CD8-positive, alpha-beta memory T cell (primary cell): ENCODE measurements around the gene PAFAH1B1. TPM values are rescaled to one million over a fixed set of nuclear protein-coding genes. Genes with fewer than 3 reads are reported as not detected.

ENCODE experiments used
- CTCF ChIA-PET: fragments of 350-600 bp; sonication (Branson Sonifier 250); formaldehyde crosslinking; loops from one replicate; lab custom pipeline; 2021; ENCODE audit warnings: antibody characterized with exemption; lab: Charles Lee
- POLR2A ChIA-PET: fragments of 350-600 bp; sonication (Branson Sonifier 250); formaldehyde crosslinking; loops from one replicate; lab custom pipeline; 2021; ENCODE audit warnings: antibody characterized with exemption; lab: Charles Lee
- DNase-seq, 5 donors: peaks; one replicate each; pipeline versions ENCODE4 v3.0.0 to v3.0.0-alpha.2; 2020 to 2022; ENCODE audit warnings: mixed read lengths in 1 of 5
- H3K27ac ChIP-seq: one replicate; pipeline ENCODE4 v1.7.0; 2013; ENCODE audit warnings: low read depth, mild to moderate bottlenecking, low read length, moderate library complexity
- H3K27me3 ChIP-seq: 2 replicates; pipeline ENCODE4 v1.7.0; 2013; ENCODE audit warnings: low read length, mild to moderate bottlenecking; ENCODE audit not compliant: insufficient read depth, poor library complexity, severe bottlenecking
- H3K36me3 ChIP-seq: 2 replicates; pipeline ENCODE4 v1.7.0; 2013; ENCODE audit warnings: mild to moderate bottlenecking, low read length, moderate library complexity; ENCODE audit not compliant: insufficient read depth
- H3K4me1 ChIP-seq: 2 replicates; pipeline ENCODE4 v1.7.0; 2013; ENCODE audit warnings: mild to moderate bottlenecking, low read length, moderate library complexity; ENCODE audit not compliant: insufficient read depth
- H3K4me3 ChIP-seq: 2 replicates; pipeline ENCODE4 v1.7.0; 2013; ENCODE audit warnings: mild to moderate bottlenecking, low read length
- H3K9me3 ChIP-seq: 2 replicates; pipeline ENCODE4 v1.7.0; 2013; ENCODE audit warnings: mild to moderate bottlenecking, low read length
- H3K27ac Mint-ChIP-seq, 8 donors: one replicate each; pipeline ENCODE4 v1.8.0; 2020 to 2021; ENCODE audit warnings: mixed read lengths in 8 of 8, mild to moderate bottlenecking in 6 of 8, inconsistent platforms in 3 of 8, moderate library complexity in 3 of 8
- H3K27me3 Mint-ChIP-seq, 2 donors: one replicate each; pipeline ENCODE4 v1.8.0; 2020 to 2021; ENCODE audit warnings: mixed read lengths in 2 of 2, mild to moderate bottlenecking in 1 of 2, moderate library complexity in 1 of 2
- H3K36me3 Mint-ChIP-seq, 3 donors: one replicate each; pipeline ENCODE4 v1.8.0; 2020 to 2021; ENCODE audit warnings: mixed read lengths in 3 of 3, inconsistent platforms in 1 of 3, mild to moderate bottlenecking in 1 of 3
- H3K4me1 Mint-ChIP-seq, 3 donors: one replicate each; pipeline ENCODE4 v1.8.0; 2020 to 2021; ENCODE audit warnings: mixed read lengths in 3 of 3, inconsistent platforms in 1 of 3, mild to moderate bottlenecking in 1 of 3
- H3K4me3 Mint-ChIP-seq, 7 donors: one replicate each; pipeline ENCODE4 v1.8.0; 2020 to 2021; ENCODE audit warnings: mixed read lengths in 7 of 7, mild to moderate bottlenecking in 6 of 7, moderate library complexity in 4 of 7, inconsistent platforms in 2 of 7
- H3K9me3 Mint-ChIP-seq, 5 donors: one replicate each; pipeline ENCODE4 v1.8.0; 2020 to 2022; ENCODE audit warnings: mixed read lengths in 5 of 5, mild to moderate bottlenecking in 3 of 5, moderate library complexity in 2 of 5, inconsistent platforms in 1 of 5
- polyA plus RNA-seq: library from polyadenylated mRNA; unstranded; fragments of 300-500 nt; fragmentation: Illumina TruSeq; gene quantifications from one replicate; pipeline ENCODE4 v1.2.3, GENCODE V29; 2021
- total RNA-seq, 2 experiments: library from RNA; stranded (reverse); gene quantifications; one replicate each; pipeline ENCODE4 v1.2.3, GENCODE V29; 2021

PAFAH1B1 gene
- total and polyA plus RNA-seq, 3 experiments from 2014 or later = 13.2 to 168 (median 159) TPM

DNA sequence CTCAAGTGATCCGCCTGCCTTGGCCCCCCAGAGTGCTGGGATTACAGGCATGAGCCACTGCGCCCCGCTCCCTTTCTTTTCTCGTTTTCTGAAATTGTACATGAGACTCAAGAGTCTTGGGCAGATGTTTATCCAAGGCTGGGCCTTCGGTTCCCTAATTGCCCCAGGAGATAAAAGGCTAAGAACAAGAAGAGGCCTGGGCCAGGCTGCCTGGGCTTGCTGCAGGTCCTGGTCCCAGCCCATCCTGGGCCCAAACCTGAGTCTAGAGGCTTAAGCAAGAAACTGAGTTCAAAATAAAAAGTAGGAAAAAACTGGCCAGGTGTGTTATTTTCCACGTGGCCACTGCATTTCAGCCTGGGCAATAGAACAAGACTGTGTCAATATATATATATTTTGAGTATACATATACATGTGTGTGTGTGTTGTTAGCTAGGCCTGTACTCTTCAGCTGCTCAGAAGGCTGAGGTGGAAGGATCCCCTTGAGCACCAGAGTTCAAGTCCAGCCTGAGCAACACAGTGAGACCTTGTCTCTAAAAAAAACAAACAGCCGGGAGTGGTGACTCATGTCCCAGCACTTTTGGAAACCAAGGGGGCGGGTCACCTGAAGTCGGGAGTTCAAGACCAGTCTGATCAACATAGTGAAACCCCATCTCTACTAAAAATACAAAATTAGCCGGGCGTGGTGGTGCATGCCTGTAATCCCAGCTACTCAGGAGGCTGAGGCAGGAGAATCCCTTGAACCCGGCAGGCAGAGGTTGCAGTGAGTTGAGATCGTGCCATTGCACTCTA, 124.9 kb downstream of the PAFAH1B1 start:
- H3K4me1 ChIP-seq = no peaks in the 10 kb centered on the region
- CTCF ChIA-PET = no interaction called here
- DNase-seq = no peak
- Mint-ChIP-seq H3K4me1 (no peaks in the 10 kb centered on the region), H3K36me3 (no peaks in the 10 kb centered on the region), H3K27ac (no peak overlapping the region), H3K27me3 (peaks cover under 1 to 5% of the 10 kb centered on the region in 2 donors), H3K4me3 (no peak overlapping the region), H3K9me3 (peaks cover 0 to 2% (median 0%) of the 10 kb centered on the region in 5 donors)
- no peaks in the 10 kb centered on the region for H3K36me3 ChIP-seq
- no peak overlapping the region for H3K4me3 ChIP-seq
- H3K9me3 ChIP-seq = no peaks in the 10 kb centered on the region
- POLR2A ChIA-PET = no interaction called here
- H3K27me3 ChIP-seq = no peaks in the 10 kb centered on the region
- H3K27ac ChIP-seq = no peak overlapping the region

DNA sequence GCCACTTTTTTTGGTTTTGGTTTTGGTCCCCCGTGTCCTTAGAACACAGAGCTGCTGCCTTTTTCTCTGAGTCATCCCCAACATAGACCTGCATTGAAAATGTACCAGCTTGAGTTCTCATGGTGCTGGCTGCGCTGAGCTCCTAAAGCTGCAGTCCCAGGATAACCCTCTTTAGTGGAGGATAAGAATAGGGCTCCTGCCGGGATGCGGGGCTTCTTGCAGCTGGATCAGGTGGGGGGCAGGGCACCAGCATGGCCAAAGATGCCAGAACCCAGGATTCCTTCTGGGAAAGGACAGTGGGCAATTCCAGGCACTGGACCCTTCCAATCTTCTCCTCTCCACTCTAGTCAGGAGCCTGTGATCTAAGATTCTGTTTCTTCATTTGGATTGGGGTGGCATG, 126.4 kb downstream of the PAFAH1B1 start:
- CTCF ChIA-PET = no interaction called here
- no peak overlapping the region for H3K27ac Mint-ChIP-seq
- Histone ChIP-seq H3K4me1 (no peaks in the 10 kb centered on the region), H3K36me3 (no peaks in the 10 kb centered on the region), H3K9me3 (no peaks in the 10 kb centered on the region), H3K27ac (no peak overlapping the region), H3K27me3 (no peaks in the 10 kb centered on the region), H3K4me3 (no peak overlapping the region)
- peaks cover 3 to 9% of the 10 kb centered on the region in 2 donors for H3K27me3 Mint-ChIP-seq
- H3K9me3 Mint-ChIP-seq = peaks cover 0 to 2% (median 0%) of the 10 kb centered on the region in 5 donors
- no peaks in the 10 kb centered on the region for H3K4me1 Mint-ChIP-seq
- POLR2A ChIA-PET = no interaction called here
- H3K4me3 Mint-ChIP-seq = no peak overlapping the region
- no peak for DNase-seq
- no peaks in the 10 kb centered on the region for H3K36me3 Mint-ChIP-seq

DNA sequence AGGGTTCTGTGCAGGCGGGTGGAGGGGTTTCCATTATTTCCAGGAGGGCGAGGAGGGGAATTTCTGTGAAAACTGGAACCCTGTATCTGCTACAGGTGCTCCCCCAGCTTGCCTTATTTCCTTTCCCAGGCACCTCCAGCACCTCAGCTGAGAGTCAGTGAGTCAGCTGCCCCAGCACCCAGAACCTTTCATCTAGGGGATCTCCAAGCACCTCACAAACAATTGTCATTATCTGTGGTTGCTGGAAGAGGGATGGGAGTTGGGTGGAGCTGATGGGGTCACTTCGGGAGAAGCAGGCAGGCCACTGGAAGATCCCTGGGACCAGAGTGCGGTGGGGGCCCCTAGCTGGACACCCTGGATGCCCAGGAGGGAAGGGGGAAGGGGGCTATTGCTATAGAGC, 128.1 kb downstream of the PAFAH1B1 start:
- POLR2A ChIA-PET = no interaction called here

DNA sequence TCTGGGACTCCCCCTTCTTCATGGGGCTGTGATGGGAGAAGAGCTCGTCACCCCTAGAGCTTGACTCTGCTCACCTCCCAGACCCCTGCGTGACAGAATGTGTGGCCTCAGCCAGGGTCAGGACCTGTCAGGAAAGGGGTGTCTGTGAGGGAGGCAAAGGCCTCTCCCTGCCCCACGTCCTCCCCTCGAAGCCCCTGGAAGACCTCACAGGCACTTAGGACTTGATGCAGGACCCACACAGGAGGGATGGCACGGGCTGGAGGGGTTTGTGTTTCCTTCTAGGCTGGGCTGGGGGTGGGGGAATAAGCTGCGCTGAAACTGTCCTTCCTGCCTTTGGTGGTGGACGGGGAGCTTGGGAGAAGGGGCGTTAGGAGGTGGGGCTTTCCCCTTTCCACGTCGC, 129.2 kb downstream of the PAFAH1B1 start:
- Histone ChIP-seq H3K36me3 (no peaks in the 10 kb centered on the region), H3K4me1 (no peaks in the 10 kb centered on the region), H3K4me3 (no peak overlapping the region), H3K9me3 (no peaks in the 10 kb centered on the region), H3K27ac (no peak overlapping the region), H3K27me3 (peaks cover 4% of the 10 kb centered on the region)
- Mint-ChIP-seq H3K27ac (no peak overlapping the region), H3K4me3 (no peak overlapping the region), H3K27me3 (peaks cover 16 to 28% of the 10 kb centered on the region in 2 donors), H3K4me1 (peaks cover 4 to 7% (median 6%) of the 10 kb centered on the region in 3 donors), H3K9me3 (peaks cover 0 to 2% (median 0%) of the 10 kb centered on the region in 5 donors), H3K36me3 (peaks cover 0 to 4% (median 0%) of the 10 kb centered on the region in 3 donors)
- no peak for DNase-seq
- CTCF ChIA-PET = no interaction called here
- POLR2A ChIA-PET = no interaction called here

More for the DNA sequence above, 128.1 kb downstream of the PAFAH1B1 start:
- H3K4me3 Mint-ChIP-seq = no peak overlapping the region
- H3K4me1 Mint-ChIP-seq = peaks cover 4 to 7% (median 6%) of the 10 kb centered on the region in 3 donors
- Histone ChIP-seq H3K4me1 (no peaks in the 10 kb centered on the region), H3K27me3 (no peaks in the 10 kb centered on the region), H3K9me3 (no peaks in the 10 kb centered on the region), H3K36me3 (no peaks in the 10 kb centered on the region), H3K27ac (no peak overlapping the region), H3K4me3 (no peak overlapping the region)
- H3K36me3 Mint-ChIP-seq = peaks cover 0 to 4% (median 0%) of the 10 kb centered on the region in 3 donors
- no peak for DNase-seq
- CTCF ChIA-PET = no interaction called here
- H3K27ac Mint-ChIP-seq = no peak overlapping the region
- H3K27me3 Mint-ChIP-seq = peaks cover 10 to 19% of the 10 kb centered on the region in 2 donors
- peaks cover 0 to 2% (median 0%) of the 10 kb centered on the region in 5 donors for H3K9me3 Mint-ChIP-seq

DNA sequence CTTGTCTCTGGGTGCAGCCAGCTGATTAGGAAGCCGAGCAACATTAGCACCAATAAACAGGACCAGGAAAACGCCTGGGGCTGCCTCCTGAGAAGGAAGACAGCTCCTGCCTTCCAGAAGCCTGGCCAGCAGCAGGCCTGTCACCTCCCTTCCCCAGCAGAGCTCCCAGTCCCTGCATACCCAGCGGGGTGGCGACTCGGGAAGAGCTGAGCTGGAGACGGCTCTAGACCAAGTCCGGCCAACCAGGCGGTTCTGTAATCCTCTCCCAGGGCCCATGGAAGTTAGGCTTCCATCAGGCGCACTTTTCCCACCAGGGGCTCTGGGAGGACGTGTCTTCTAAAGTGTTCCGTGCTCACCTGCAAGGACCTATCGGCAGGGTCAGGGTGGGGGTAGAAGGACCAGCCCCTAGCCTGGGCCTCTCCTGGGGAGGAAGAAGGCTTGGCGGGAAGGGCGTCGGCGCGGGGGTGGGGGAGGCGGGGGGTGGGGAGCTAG, 130.1 kb downstream of the PAFAH1B1 start:
- H3K36me3 ChIP-seq = no peaks in the 10 kb centered on the region
- peaks cover 0 to 2% (median 0%) of the 10 kb centered on the region in 5 donors for H3K9me3 Mint-ChIP-seq
- peaks cover 4 to 7% (median 6%) of the 10 kb centered on the region in 3 donors for H3K4me1 Mint-ChIP-seq
- H3K9me3 ChIP-seq = no peaks in the 10 kb centered on the region
- H3K27ac Mint-ChIP-seq = no peak overlapping the region
- peaks cover 17 to 29% of the 10 kb centered on the region in 2 donors for H3K27me3 Mint-ChIP-seq
- peaks cover 4% of the 10 kb centered on the region for H3K27me3 ChIP-seq
- no peak overlapping the region for H3K27ac ChIP-seq
- peaks cover 0 to 4% (median 0%) of the 10 kb centered on the region in 3 donors for H3K36me3 Mint-ChIP-seq
- ChIA-PET CTCF (no interaction called here), POLR2A (no interaction called here)
- H3K4me3 Mint-ChIP-seq = peak overlapping the region in 5 of 7 donors; percentile 2 to 80 (median 37)
- H3K4me1 ChIP-seq = no peaks in the 10 kb centered on the region
- no peak overlapping the region for H3K4me3 ChIP-seq
- DNase-seq = no peak

DNA sequence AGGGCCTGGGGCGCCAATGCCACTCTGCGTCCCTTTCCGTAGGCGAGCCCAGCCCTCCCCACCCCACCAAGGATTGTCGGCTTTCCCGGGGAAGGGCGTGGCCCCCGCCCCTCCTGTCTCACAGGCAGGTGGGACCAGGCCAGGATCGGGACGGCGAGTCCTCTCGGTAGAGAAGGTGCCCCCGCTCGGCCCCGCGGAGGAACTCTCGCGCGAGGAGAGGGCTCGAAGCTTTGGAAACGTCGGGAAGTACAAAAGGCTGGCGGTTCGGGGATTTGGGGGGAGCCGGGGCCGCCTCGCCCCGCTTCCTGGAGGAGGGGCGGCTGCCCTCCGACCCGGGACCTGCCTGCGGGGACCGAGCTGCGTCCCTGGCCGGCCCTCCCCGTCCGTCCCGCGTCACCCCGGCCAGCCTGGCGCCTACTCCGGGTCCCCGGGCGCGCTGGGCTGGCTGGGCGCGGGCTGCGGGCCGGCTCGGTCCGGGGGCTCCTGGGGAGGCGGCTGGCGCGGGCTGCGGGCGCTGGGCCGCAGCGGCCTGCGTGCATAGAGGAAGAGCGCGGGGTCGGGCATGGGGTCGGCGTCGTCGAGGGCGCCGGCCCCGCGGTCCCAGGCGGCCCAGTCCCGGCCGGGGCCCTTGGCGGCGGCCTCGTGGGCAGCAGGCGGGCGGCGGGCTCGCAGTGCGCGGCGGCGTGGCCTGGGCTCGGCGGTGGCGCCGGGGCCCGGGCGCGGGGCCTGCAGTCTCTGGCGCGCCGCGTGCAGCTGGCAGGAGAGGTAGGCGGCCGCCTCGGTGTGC, 130.7 kb downstream of the PAFAH1B1 start:
- H3K36me3 Mint-ChIP-seq = peaks cover 0 to 4% (median 0%) of the 10 kb centered on the region in 3 donors
- peaks cover 0 to 2% (median 0%) of the 10 kb centered on the region in 5 donors for H3K9me3 Mint-ChIP-seq
- peak in 1 of 5 donors; percentile 15 for DNase-seq
- H3K4me3 Mint-ChIP-seq = peak overlapping the region in 3 of 7 donors; percentile 19 to 41 (median 34)
- Histone ChIP-seq H3K4me3 (no peak overlapping the region), H3K27me3 (peaks cover 4% of the 10 kb centered on the region), H3K36me3 (no peaks in the 10 kb centered on the region), H3K4me1 (no peaks in the 10 kb centered on the region), H3K27ac (no peak overlapping the region), H3K9me3 (no peaks in the 10 kb centered on the region)
- H3K27me3 Mint-ChIP-seq = peaks cover 20 to 32% of the 10 kb centered on the region in 2 donors
- H3K4me1 Mint-ChIP-seq = peaks cover 4 to 7% (median 6%) of the 10 kb centered on the region in 3 donors
- ChIA-PET POLR2A (interaction anchor here (0.7 kb wide), 1 partner anchor 91 kb away, joined by 3 read pairs; no protein-coding TSS in a partner anchor), CTCF (interaction anchor here (1.0 to 1.7 kb wide), 2 partner anchors 123 to 208 kb away, joined by 3 read pairs; no protein-coding TSS in a partner anchor)
- no peak overlapping the region for H3K27ac Mint-ChIP-seq

DNA sequence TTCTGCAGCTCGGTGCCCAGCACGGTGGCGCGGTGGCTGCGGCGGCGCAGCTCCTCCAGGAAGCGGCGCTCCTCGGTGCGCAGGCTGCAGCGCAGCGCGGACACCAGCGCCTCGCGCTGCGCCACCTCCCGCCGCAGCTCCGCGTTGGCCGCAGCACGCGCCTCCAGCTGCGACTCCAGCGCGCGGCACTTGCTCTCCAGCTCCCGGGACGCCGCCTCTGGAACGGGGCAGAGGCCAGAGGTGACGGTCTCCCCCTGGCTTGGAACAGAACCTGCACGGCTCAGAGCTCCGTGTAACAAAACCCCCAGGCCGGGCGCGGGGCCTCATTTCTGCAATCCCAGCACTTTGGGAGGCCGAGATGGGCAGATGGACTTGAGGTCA, 131.3 kb downstream of the PAFAH1B1 start:
- Histone ChIP-seq H3K4me1 (no peaks in the 10 kb centered on the region), H3K4me3 (no peak overlapping the region), H3K36me3 (no peaks in the 10 kb centered on the region), H3K27me3 (peaks cover 4% of the 10 kb centered on the region), H3K27ac (no peak overlapping the region), H3K9me3 (no peaks in the 10 kb centered on the region)
- ChIA-PET CTCF (interaction anchor here (1.0 to 1.7 kb wide), 2 partner anchors 123 to 209 kb away, joined by 3 read pairs; no protein-coding TSS in a partner anchor), POLR2A (interaction anchor here (0.7 kb wide), 1 partner anchor 90 kb away, joined by 3 read pairs; no protein-coding TSS in a partner anchor)
- Mint-ChIP-seq H3K27me3 (peaks cover 22 to 35% of the 10 kb centered on the region in 2 donors), H3K27ac (peak overlapping the region in 1 of 8 donors; percentile 65), H3K4me1 (peaks cover 4 to 7% (median 6%) of the 10 kb centered on the region in 3 donors), H3K4me3 (peak overlapping the region in 1 of 7 donors; percentile 39), H3K36me3 (peaks cover 0 to 4% (median 0%) of the 10 kb centered on the region in 3 donors), H3K9me3 (peaks cover 0 to 2% (median 0%) of the 10 kb centered on the region in 5 donors)
- DNase-seq = no peak
